ENCODE measurements around the gene FHL2. TPM values are rescaled to one million over a fixed set of nuclear protein-coding genes. Genes with fewer than 3 reads are reported as not detected.

FHL2 gene
- total RNA-seq, 1 experiment from 2014 or later, result 45.4 TPM

DNA sequence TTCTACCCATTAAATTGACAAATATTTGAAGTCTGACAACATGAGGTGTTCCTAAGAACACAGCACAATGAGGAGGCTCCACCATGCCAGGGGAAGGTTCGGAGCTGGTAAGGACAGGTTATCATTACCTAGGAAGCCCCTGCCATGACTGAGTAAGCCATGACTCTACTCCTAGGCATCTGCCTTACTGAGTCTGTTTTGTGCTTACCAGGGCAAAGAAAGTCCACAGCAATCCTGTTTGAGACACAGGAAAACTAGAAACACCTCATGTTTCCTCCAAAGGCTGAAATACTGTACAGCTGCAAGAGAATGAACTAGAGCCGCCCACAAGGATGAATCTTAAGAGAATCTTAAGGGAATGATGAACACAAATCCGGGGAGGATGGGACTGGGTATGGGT, 80.9 kb downstream of the FHL2 start:
- H3K36me3 Mint-ChIP-seq (ENCODE audit: insufficient read depth, unreplicated experiment), result no peaks in the 10 kb centered on the region
- TF ChIP-seq, protein P1, sequence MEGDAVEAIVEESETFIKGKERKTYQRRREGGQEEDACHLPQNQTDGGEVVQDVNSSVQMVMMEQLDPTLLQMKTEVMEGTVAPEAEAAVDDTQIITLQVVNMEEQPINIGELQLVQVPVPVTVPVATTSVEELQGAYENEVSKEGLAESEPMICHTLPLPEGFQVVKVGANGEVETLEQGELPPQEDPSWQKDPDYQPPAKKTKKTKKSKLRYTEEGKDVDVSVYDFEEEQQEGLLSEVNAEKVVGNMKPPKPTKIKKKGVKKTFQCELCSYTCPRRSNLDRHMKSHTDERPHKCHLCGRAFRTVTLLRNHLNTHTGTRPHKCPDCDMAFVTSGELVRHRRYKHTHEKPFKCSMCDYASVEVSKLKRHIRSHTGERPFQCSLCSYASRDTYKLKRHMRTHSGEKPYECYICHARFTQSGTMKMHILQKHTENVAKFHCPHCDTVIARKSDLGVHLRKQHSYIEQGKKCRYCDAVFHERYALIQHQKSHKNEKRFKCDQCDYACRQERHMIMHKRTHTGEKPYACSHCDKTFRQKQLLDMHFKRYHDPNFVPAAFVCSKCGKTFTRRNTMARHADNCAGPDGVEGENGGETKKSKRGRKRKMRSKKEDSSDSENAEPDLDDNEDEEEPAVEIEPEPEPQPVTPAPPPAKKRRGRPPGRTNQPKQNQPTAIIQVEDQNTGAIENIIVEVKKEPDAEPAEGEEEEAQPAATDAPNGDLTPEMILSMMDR (IDR thresholded peaks at IDR 0.05; ENCODE audit: insufficient read depth in 1 of 2, low read depth in 1 of 2, low read length in 1 of 2, severe bottlenecking in 1 of 2, unreplicated experiment in 1 of 2), result no peak
- no TSS peak for BruUV-seq (replicated peaks)
- Histone ChIP-seq H3K36me3 (ENCODE audit: control insufficient read depth, insufficient read depth, low read length) (no peaks in the 10 kb centered on the region), H3K9me3 (no peaks in the 10 kb centered on the region), H3K4me1 (0 out of 2 replicates have a peak, but pooled peaks cover 4% of the 10 kb centered on the region), H3K27me3 (replicated peaks; ENCODE audit: control insufficient read depth, insufficient read depth, low read length) (no peaks in the 10 kb centered on the region), H3K4me3 (ENCODE audit: low read depth, low read length) (no peak overlapping the region)
- H3K4me1 Mint-ChIP-seq (ENCODE audit: low read depth, unreplicated experiment), result peaks cover 10% of the 10 kb centered on the region
- ChIA-PET CTCF (no interaction called here), POLR2A (no interaction called here)
- H3K9me3 Mint-ChIP-seq (ENCODE audit: unreplicated experiment), result no peaks in the 10 kb centered on the region
- DNase-seq, result no peak
- H3K4me3 Mint-ChIP-seq (ENCODE audit: unreplicated experiment), result no peak overlapping the region
- no peaks in the 10 kb centered on the region for H3K27me3 Mint-ChIP-seq (ENCODE audit: insufficient read depth, unreplicated experiment)
- intact Hi-C loops (cut with micrococcal nuclease; ENCODE audit: unreplicated experiment), result no loop called here
- no peak overlapping the region for H3K27ac Mint-ChIP-seq (ENCODE audit: unreplicated experiment)

DNA sequence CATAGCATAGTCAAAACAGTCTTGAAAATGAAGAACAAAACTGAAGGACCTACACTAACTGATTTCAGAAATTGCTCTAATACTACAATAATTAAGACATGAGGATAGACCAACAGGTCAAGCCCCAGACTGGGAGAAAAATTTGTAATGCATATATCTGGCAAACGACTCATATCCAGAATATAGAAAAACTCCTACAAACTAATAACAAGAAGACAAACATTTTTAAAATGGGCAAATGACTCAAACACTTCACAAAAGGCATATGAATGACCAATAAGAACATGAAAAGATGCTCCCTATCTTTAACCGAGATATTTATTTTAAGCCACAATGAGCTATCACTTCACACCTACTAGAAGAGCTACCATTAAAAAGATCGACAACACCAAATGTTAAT, 83.5 kb downstream of the FHL2 start:
- Histone ChIP-seq H3K36me3 (ENCODE audit: control insufficient read depth, insufficient read depth, low read length) (no peaks in the 10 kb centered on the region), H3K4me1 (no peaks in the 10 kb centered on the region), H3K9me3 (no peaks in the 10 kb centered on the region), H3K27me3 (replicated peaks; ENCODE audit: control insufficient read depth, insufficient read depth, low read length) (no peaks in the 10 kb centered on the region), H3K4me3 (ENCODE audit: low read depth, low read length) (no peak overlapping the region)
- H3K4me1 Mint-ChIP-seq (ENCODE audit: low read depth, unreplicated experiment), result peaks cover 6% of the 10 kb centered on the region
- no peaks in the 10 kb centered on the region for H3K27me3 Mint-ChIP-seq (ENCODE audit: insufficient read depth, unreplicated experiment)
- H3K4me3 Mint-ChIP-seq (ENCODE audit: unreplicated experiment), result no peak overlapping the region
- DNase-seq, result no peak
- BruUV-seq (replicated peaks), result no TSS peak
- CTCF ChIA-PET, result no interaction called here
- H3K27ac Mint-ChIP-seq (ENCODE audit: unreplicated experiment), result no peak overlapping the region
- H3K9me3 Mint-ChIP-seq (ENCODE audit: unreplicated experiment), result no peaks in the 10 kb centered on the region
- no peaks in the 10 kb centered on the region for H3K36me3 Mint-ChIP-seq (ENCODE audit: insufficient read depth, unreplicated experiment)
- intact Hi-C loops (cut with micrococcal nuclease; ENCODE audit: unreplicated experiment), result no loop called here
- POLR2A ChIA-PET, result interaction anchor here (0.5 to 0.8 kb wide), 2 partner anchors 10 to 40 kb away, joined by 3 read pairs; no protein-coding TSS in a partner anchor
- TF ChIP-seq, protein P1 (IDR thresholded peaks at IDR 0.05; ENCODE audit: insufficient read depth in 1 of 2, low read depth in 1 of 2, low read length in 1 of 2, severe bottlenecking in 1 of 2, unreplicated experiment in 1 of 2), result no peak

DNA sequence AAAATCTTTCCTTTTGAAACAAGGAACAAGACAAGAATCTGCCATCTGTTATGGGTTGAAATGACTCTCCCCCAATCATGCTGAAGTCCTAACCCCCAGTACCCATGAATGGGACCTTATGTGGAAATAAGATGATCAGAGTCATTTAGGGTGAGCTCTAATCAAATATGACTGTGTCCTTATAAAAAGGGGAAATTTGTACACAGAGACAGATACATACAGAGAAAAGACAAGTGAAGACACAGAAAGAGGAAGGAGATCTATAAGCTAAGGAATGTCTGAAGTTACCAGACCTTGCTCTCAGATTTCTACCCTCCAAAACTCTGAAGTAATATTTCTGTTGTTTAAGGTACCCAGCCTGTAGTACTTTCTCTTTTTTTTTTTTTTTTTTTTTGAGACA, 85.0 kb downstream of the FHL2 start:
- intact Hi-C loops (cut with micrococcal nuclease; ENCODE audit: unreplicated experiment), result no loop called here

More for the DNA sequence above, 85.0 kb downstream of the FHL2 start:
- TF ChIP-seq, protein P1 (IDR thresholded peaks at IDR 0.05; ENCODE audit: insufficient read depth in 1 of 2, low read depth in 1 of 2, low read length in 1 of 2, severe bottlenecking in 1 of 2, unreplicated experiment in 1 of 2), result no peak
- ChIA-PET POLR2A (no interaction called here), CTCF (no interaction called here)
- no peaks in the 10 kb centered on the region for H3K4me1 ChIP-seq
- H3K27me3 ChIP-seq (replicated peaks; ENCODE audit: control insufficient read depth, insufficient read depth, low read length), result no peaks in the 10 kb centered on the region
- Mint-ChIP-seq H3K27me3 (ENCODE audit: insufficient read depth, unreplicated experiment) (no peaks in the 10 kb centered on the region), H3K4me3 (ENCODE audit: unreplicated experiment) (no peak overlapping the region), H3K9me3 (ENCODE audit: unreplicated experiment) (no peaks in the 10 kb centered on the region), H3K4me1 (ENCODE audit: low read depth, unreplicated experiment) (no peaks in the 10 kb centered on the region), H3K36me3 (ENCODE audit: insufficient read depth, unreplicated experiment) (no peaks in the 10 kb centered on the region), H3K27ac (ENCODE audit: unreplicated experiment) (no peak overlapping the region)
- no TSS peak for BruUV-seq (replicated peaks)
- H3K4me3 ChIP-seq (ENCODE audit: low read depth, low read length), result no peak overlapping the region
- no peaks in the 10 kb centered on the region for H3K9me3 ChIP-seq
- DNase-seq, result no peak
- H3K36me3 ChIP-seq (ENCODE audit: control insufficient read depth, insufficient read depth, low read length), result no peaks in the 10 kb centered on the region

Other genes with a start within 250 kb of the FHL2 start
- not detected in 2 replicates for gene GPR45, start 157.3 kb downstream of the FHL2 start, total RNA-seq (2022)
- gene TGFBRAP1, start 69.3 kb downstream of the FHL2 start, total RNA-seq (2022), result 25.7 and 26.0 TPM in 2 replicates
- 21.1 and 24.8 TPM in 2 replicates for gene C2orf49, start 61.5 kb downstream of the FHL2 start, total RNA-seq (2022)

Data from Caco-2 (cell line).